HT1080 (cell line): ENCODE measurements around the gene TMSB15C. TPM values are rescaled to one million over a fixed set of nuclear protein-coding genes. Genes with fewer than 3 reads are reported as not detected.
A peak's percentile ranks its signal among the peaks of the same experiment; 100 is the strongest.
"Not testable (repeated sequence)": the region's sequence is repeated elsewhere in the genome, so short reads cannot be mapped to it uniquely, and the experiment has no call there.

Experiments
- DNase-seq: peaks from one replicate; pipeline ENCODE4 v3.0.0-alpha.2; 2015; ENCODE audit warnings: low read depth
- polyA plus RNA-seq, 2 experiments: library from polyadenylated mRNA; depleted of rRNA; stranded (reverse); fragments of >200 nt; gene quantifications; 2 replicates each; pipeline ENCODE4 v1.2.3, GENCODE V29; 2015
- total RNA-seq: library from RNA; depleted of rRNA; stranded (reverse); fragments of >200 nt; shearing (Covaris generic); gene quantifications from 2 replicates; pipeline ENCODE4 v1.2.3, GENCODE V29; 2014; rRNA removed

TMSB15C gene
- total RNA-seq = 0.35 and 0.73 TPM in 2 replicates
- 0.69 and 0.76 TPM in 2 replicates for polyA plus RNA-seq (2015; cell fraction: cytosol; rRNA removed)
- polyA plus RNA-seq (2015; cell fraction: nucleus; rRNA removed) = 1.6 and 2.2 TPM in 2 replicates

DNA sequence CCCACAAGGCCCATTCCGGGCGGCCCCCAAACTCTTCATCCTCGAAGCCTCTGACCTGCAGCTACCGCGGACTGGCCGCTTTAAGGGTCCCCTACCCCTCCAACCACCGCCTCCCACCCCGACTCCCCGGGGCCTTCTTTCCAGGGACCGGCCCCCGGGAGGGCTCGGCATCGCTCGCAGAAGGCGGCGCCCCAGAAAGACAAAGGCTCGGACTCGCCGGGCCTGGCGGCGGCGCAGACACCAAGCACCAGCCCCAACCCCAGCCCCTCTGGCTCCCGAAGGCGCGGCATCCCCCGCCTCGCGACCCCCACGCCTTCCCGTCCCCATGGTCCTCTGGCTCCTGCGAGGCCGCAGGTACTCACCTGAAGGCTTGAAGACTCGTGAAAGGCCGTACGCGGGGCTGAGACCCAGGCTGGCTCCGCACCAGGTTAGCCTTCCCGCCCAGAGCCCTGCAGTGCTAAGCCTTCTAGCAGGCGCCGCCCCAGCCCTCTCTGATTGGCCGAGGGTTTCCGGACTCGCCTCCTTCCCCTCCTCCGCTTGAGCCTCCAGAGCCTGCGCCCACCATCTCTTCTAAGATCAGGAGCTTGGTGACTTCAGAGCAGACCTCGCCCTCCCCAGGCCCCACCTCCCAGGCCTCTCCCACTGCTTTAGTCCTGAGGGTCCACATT lies at the start of gene TMSB15C:
TSS of gene TMSB15C (minus strand) at position 459 of the 668 bp plus-strand sequence.
- not testable (repeated sequence) for DNase-seq

DNA sequence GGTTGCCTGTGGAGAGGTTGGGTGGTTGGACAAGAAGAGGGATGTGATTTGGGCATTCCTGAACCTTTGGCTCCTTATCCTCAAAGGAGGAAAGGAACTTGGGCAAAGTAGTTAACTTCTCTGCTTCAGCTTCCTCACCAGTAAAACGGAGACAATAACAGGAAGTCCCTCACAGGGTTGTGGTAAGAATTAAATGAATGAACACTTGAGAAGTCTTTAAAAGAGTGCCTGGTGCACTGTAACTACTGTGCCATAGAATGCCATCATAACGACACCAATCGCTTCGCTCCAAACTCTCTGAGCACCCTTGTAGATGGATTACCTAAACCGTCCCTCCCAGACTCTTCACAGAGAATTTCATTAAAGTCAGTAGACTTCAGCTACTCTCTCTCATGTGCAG lies 46.8 kb upstream of the TMSB15C start:
- no peak for DNase-seq

DNA sequence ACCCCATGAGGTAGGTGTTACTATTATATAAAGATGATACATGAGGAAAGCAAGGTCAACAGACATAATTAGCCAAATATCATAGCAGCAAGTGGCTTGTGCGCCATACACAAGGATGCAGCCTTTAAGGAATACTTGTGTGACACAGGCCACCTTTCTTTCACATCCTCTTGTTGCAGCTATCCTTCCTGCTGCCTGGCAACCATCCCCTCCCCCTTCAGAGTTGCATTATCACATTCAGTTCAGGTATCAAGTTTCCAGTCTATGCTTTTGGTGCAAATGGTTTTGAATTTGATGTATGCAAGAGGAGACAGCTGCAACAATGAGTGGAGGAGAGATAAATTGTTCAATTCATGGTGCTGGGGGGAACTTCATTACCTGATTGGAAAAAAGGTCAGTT lies 42.7 kb upstream of the TMSB15C start:
- DNase-seq = no peak

DNA sequence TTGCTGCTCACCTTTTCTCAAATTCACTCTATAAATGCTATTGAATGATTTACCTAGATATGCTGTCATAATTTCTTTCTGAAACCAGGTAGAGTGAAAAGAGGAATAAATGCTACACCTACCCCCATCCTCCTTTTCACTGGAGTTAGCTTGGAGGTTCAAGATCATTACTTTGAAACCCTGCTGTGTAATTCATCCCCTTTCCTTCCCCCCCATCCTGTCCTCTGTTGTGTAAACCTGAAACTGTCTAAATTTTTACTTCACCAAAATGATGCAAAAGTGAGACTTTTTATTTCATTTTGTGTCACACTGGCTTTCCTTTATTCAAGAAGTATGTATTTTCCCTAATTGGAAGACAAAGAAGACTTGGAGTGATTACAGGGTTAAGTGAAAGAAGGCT lies 41.7 kb upstream of the TMSB15C start:
- no peak for DNase-seq

DNA sequence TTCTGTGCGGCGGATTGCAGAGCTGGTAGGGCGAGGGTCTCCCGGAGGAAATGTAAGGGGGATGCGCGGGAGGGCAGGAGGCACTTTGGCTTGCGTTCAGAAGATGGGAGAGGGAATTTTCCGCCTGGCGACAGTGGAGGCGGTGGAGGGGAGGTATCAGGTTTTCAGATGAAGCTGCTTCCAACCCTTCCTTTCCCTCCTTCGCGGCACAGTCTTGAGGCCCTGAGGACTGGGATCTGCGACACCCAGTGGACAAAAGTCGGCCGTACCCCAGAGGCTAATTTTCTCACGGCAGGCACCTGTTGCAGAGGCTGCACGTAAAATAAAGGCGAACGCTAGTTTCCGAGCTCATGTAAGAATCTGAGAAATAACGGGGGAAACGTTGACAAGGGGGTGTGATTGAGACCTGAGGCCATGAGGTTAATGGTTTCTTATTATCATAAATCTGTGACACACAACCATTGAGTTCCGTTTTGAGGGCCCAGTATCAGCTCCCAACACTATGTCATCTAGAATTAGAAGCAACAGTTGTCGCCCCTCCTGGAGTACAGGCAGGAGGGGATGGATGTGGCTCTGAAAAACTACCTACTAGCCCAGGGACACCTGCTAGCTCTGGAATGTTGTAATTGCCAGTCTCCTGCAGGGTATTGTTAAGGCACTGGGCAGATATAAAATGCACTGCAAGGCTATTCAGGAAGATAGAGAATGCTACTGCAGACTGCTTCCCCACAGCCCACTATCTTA lies 37.4 kb upstream of the TMSB15C start:
- peak; percentile 61 for DNase-seq

DNA sequence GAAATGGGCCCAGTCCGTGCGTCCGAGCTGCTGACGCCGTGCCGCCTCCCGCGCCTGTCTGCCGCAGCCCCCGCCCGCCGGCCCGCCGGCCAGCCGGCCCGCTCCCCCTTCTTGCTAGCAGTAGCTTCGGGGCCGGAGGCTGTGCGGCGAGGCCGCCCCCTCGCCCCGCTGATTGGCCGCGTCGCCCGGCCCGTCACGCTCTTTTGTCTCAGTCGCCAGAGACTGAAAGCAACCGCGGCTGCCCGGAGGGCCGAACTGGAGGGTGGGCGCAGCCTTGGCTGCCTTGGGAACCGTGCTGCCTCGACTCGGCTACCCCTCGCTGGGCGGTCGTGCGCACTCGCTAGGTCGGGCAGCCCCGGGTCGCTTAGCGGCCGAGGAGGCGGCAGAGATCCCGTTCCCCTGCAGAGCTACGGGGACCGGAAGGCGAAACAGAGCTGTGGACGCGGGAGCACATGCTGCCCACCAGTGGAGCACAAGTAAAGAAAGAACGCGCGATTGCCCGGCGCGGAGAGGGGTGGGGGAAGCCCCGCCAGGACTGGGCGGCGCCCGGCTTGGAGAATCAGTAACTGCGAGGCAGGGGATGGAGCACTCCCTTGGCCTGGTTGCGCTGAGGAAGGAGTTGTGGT lies 36.4 kb upstream of the TMSB15C start, which contains the start of gene ZCCHC18:
TSS of gene ZCCHC18 (plus strand) at position 198 of the 626 bp plus-strand sequence. CDS start 1,589 bp downstream, outside the sequence.
- peak; percentile 68 for DNase-seq

DNA sequence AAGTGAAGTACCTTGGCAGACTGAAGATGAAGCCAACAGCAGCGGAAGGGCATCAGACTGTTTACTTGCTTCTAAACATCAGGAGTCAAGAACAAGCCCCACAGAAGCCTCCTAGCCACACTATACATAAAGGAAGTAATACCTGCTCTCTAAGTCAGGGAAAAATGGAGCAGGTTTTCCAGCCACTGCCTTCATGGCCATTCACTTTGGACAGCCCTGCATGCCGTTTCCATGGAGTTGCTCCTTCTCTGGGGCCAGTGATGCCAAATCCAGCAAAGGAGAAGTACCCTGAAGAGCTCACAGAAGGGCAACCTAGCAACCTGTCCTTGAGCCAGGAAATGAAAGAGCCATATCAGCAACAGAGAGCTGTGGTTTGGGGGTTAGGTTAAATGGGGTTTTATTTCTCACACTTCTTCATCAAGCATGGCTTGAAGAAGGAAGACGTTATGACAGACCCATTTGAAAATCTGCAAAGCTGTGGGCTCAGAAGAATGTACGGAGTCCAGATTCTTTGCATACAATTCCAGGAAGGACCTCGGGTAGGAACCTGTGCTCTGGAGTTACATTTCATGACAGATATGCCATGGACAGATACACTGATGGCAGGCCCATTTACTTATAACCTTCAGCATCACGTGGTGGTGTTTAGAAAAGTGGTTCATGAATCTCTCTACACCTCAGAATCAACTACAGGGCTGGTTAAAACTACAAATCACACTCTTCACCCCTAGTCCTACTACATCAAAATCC lies 34.6 kb upstream of the TMSB15C start:
- not testable (repeated sequence) for DNase-seq

DNA sequence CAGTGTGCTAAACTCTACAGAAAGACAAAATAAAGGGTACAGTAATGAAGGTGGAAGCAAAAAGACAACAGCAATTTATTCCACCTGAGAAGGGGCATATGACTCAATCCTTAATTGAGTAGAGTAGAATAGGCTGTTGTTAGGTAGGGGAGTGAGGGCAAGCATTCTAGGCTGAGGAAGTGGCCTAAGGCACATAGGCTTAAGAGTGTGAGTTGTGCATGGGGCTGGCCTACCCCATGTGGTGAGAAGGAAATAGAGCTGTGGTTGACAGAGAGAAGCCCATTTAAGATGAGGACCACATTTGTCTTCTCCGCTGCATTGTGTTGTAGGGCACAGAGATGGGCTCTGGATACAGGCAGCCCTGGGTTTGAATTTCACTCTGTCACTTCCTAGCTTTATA lies 32.9 kb upstream of the TMSB15C start:
- no peak for DNase-seq

DNA sequence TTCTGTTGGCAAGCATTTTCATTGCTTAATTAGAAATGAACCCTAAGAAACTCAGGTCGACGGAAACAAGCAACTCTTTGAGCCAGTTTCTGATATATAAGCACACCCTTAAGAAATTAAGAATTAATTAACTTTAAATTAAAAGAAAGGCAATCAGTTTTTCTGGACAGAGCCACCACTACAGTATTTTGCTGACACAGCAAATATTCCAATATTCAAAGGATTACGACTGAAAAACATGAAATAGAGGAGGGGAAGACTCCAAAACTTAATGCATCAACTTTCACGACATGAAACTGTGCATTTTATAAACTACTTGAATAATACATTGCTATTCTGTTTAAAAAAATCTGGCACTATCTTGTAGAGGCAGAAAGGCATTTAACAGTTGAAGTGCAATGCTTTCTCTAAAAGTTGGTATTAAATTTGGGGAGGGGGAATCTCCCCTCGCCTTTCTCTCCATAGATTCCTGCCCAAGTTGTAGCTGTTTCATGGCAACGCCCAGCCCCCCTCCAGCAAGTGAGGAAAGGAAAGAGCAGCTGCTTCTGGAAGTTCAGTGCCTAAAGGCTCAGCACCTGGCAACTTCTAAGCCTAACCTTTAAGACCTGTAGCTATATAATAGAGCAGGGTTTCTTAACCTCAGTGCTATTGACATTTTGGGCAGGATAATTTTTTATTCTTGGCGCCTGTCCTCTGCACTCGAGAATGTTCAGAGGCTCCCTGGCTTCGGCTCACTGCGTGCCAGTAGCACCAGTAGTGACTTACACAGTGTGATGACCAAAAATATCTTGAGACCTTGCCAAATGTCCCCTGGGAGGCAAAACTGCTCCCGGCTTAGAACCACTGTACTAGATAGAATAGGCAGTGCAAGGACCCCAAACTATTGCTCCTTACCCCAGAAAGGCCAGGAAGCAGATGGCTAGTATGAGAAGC lies 29.6 kb upstream of the TMSB15C start:
- no peak for DNase-seq

DNA sequence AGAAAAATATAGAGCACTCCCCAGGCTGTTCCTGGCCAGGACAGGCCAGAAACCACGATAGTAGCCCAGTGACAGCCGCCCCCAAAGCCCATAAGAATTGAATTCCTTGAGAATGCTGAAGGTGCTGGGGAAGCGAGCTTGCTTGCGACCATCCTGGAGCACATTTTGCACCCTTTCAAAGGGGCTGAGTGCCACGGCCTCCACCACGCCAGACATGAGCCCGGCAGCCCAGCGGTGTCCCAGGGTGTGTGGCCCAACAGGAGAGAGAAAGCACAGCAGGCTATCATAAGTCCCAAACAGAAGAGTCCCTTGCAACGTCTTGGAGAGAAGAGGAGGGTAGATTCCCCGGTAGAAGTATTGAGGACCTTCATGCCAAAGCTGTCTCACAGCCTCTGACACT lies 28.6 kb upstream of the TMSB15C start:
- DNase-seq = no peak

DNA sequence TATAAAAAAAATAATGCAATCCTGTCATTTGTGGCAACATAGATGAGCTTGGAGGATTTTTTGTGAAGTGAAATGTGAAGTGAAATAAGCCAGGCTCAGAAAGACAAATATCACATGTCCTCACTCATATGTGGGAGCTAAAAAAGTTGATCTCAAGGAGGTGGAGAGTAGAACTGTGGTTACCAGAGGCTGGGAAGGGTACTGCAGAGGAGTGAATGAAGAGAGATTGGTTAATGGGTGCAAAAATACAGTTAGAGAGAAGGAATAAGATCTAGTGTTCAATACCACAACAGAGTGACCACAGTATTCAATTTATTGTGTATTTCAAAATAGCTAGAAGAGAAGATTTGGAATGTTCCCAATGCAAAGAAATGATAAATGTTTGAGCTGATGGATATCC lies 22.9 kb upstream of the TMSB15C start:
- no peak for DNase-seq

DNA sequence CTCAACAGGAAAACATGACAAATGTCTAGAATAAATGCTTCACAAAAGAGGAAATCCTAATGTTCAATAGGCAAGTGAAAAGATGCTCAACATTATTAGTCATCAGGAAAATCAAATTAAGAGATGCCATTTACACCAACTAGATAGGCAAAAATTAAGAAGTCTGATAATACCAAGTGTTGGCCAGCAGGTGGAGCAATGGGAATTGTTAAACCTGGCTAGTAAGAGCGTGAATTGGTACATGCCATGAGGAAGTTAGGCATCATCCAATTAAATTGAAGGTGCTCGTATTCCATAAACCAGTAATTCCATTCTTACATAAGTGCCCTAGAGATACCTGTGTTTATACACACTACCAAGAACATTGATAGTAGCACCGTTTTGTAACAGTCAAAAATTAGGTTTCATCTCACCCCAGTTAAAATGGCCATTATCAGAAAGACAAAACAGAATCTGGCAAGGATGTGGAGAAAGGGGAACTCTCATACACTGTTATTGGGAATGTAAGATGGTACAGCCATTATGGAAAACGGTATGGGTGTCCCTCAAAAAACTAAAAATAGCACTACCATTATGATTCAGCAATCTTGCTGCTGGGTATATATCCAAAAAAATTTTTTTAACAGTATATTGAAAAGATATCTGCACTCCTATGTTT lies 22.2 kb upstream of the TMSB15C start:
- peak; percentile 46 for DNase-seq

DNA sequence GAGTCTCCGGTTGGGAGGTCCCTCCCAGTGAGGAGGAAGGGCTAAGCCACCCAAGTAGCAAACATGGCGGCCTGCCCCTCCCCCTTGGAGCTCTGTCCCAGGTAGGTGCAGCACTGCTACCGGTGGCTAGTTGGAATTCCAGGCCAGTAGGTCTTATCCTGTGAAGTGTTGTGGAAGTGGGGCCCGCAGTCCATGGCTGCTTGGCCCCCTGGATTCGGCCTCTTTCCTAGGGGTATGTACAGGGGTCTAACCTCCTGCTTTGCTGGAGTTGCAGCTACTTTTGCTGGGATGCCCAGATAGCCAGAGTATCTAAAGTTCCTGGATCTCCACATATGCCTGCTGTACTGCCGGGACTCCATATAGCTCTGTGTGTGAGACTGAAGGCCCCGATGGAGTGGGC lies 9.9 kb upstream of the TMSB15C start:
- no peak for DNase-seq

DNA sequence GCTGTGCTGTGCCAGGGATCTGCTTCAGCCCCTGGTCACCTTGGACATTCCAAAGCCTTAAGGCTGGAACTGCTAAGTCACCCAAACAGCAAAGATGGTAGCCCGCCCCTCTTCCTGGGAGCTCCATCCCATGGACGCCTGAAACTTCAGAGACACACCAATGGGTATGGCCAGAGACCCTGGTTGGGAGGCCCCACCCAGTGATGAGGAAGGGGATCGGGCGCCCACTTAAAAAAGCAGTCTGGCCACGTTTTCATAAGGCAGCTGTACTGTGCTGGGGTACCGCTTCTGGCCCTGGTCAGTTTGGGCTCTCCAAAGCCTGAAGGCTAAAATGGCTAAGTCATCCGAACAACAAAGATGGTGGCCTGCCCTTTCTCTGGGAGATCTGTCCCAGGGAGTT lies 9.4 kb upstream of the TMSB15C start:
- DNase-seq = no peak

DNA sequence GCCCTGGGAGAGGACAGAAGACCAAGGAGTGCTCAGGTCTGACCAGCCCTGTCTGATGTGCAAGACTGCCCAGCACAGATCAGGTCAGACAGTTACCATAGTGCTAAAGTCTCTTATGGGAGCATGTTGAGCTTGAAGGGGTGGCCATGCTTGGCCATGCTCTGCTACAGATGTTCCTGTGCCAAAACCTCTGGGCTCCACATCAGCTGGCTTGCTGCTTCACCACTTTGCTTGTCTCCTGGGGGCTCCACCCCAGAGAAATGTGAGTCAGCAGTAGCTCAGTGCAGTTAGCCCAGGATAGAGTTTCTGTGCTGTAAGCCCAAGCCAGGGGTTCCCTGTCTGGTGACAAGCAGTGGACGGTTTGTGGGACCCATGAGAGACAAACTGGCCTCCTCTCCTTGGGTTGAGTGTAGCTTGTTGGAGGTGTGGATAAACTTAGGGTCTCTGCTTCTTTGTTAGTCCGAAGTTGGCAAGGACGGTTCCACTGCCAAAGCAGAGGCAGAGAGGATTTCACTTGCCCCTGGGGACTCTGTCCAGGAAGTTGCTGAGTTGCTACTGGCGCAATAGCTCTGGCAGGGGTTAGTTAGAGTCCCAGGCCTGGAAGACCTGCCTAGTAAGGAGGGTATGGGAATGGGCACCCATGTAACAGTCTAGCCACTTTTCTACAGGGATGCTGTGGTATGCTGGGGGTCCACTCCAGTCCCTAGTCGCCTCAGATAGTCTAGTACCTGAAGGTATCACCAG lies 8.7 kb upstream of the TMSB15C start:
- DNase-seq = no peak

DNA sequence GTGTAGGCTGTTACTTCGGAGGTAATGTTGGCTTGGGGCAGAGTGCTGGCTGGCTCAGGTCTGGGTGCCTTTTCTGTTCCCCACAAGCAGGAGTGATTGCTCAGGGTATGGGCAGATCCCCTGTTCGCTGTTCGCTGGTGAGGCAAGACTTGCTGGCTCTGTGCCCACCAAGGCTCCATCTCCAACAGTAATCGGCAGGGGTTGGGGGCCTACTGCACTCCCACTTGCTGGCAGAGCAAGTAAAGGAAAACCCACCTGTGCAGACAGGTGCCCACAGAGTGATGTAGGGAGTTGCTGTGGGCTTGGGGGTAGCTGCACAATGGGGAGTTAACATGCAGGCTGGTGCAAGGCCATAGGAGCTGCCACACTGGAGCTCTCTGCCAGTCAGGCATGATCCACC lies 8.0 kb upstream of the TMSB15C start:
- DNase-seq = no peak

DNA sequence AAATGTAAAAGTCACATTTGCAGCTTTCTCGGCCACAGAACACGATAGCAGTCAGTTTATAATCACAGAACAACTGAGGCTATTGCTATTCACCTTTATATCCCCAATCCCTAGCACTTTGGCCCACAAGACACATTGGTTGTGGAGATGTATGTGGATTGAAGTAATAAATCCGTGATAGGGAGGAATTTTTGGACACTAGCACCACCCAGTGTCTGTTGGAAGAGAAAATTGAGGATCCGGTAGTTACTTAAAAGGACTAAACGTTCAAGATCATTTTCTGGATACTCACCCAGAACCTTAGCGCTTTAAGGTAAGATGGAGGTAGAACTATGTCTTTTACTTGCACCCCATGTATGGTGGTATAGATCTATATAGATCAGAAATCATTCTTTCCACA lies 1.8 kb upstream of the TMSB15C start:
- not testable (repeated sequence) for DNase-seq

DNA sequence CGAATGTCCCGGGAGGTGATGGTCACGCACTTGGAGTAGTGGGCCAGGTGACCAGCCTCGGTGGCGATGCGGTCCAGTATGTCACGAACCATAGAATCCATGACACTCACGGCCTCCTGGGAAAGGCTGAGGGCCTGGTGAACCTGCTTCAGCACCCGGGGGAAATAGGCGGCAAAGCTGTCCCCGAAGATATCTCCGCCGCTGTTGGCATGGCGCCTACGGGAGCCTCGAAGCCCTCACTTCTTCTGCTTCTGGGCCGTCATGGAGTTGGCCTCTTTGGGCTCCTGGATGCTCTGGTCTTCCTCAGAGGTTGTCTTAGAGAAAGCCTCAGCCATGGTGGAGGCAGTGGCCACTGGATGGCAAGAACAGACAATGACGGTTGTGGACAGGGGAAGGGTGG lies 13.4 kb downstream of the TMSB15C start:
- DNase-seq = not testable (repeated sequence)

DNA sequence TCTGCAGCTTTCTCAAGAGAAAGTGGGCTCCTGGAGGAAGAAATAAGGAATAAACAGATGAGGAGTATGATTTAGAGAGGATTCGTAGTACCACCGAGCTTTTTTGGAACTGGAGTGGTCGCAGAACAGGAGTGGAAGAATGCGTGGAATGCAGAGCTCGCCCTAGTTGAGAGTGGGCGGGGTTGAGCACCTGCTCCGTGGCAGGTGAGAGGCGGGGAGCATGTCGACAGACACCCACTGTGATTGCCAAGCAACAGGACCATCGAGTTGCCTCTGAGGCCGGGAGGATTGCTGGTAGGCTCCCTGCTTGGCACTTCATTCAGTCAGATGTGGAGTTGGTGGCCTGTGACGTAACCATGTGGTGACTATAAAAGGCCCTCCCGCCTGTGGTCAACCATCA lies 21.1 kb downstream of the TMSB15C start:
- DNase-seq = not testable (repeated sequence)
